Stomach (tissue), 9 donors: ENCODE measurements around the gene SLC16A7. TPM values are rescaled to one million over a fixed set of nuclear protein-coding genes. Genes with fewer than 3 reads are reported as not detected.

Experiments used
- DNase-seq, 2 donors: peaks; one replicate each; pipeline versions ENCODE4 v3.0.0 to v3.0.0-alpha.2; 2013 to 2019
- H3K27ac ChIP-seq, 5 donors: fragments of 200-600 bp in 4 of 5; sonication (generic) in 4 of 5; one replicate each; pipeline ENCODE4 v1.5.1; 2013 to 2019; ENCODE audit warnings: mild to moderate bottlenecking in 1 of 5, moderate library complexity in 1 of 5
- H3K27me3 ChIP-seq, 3 donors: fragments of 200-600 bp; sonication (generic); one replicate each; pipeline ENCODE4 v1.5.1; 2017 to 2019; ENCODE audit warnings: mixed run types in 1 of 3
- H3K36me3 ChIP-seq, 4 donors: fragments of 200-600 bp; sonication (generic); 1 replicate in 3 of 4; 2 replicates in 1 of 4; pipeline ENCODE4 v1.5.1; 2016 to 2019
- H3K4me1 ChIP-seq, 4 donors: fragments of 200-600 bp; sonication (generic); one replicate each; pipeline ENCODE4 v1.5.1; 2016 to 2019
- H3K4me3 ChIP-seq, 4 donors: fragments of 200-600 bp; sonication (generic) in 3 of 4; one replicate each; pipeline ENCODE4 v1.5.1; 2016 to 2019; ENCODE audit warnings: mild to moderate bottlenecking in 1 of 4
- H3K9me3 ChIP-seq, 4 donors: fragments of 200-600 bp; sonication (generic); one replicate each; pipeline ENCODE4 v1.5.1; 2016 to 2019
- CTCF ChIP-seq, 7 experiments: fragments of 450-650 bp in 4 of 7; fragments of 200-600 bp in 3 of 7; sonication (generic) in 3 of 7; IDR thresholded peaks; one replicate each; pipeline ENCODE4 v1.5.1; 2016 to 2019; ENCODE audit warnings: antibody characterized with exemption in 7 of 7, control low read depth in 2 of 7, mild to moderate bottlenecking in 1 of 7
- EP300 ChIP-seq: sonication (generic); formaldehyde crosslinking; IDR thresholded peaks from one replicate; pipeline ENCODE4 v1.6.1; 2017; ENCODE audit warnings: antibody characterized with exemption
- POLR2A ChIP-seq, 4 donors: fragments of 450-650 bp; IDR thresholded peaks; one replicate each; pipeline ENCODE4 v1.6.1; 2016; ENCODE audit warnings: antibody characterized with exemption in 4 of 4, control low read depth in 2 of 4, mild to moderate bottlenecking in 1 of 4, moderate library complexity in 1 of 4
- POLR2AphosphoS5 ChIP-seq, 3 donors: sonication (generic); formaldehyde crosslinking; IDR thresholded peaks; one replicate each; pipeline ENCODE4 v1.6.1; 2016; ENCODE audit warnings: antibody characterized with exemption in 3 of 3
- WGBS, 5 donors: extraction: QIAGEN DNeasy Blood & Tissue Kit in 3 of 5; methylation state at CpG; one replicate each; pipeline versions ENCODE4 v1.1.5 to v1.1.7; 2013 to 2018; 5-methylcytosine and 5-hydroxymethylcytosine counted together
- intact Hi-C: fragments of 100-400 bp; cut with DNase I; formaldehyde crosslinking; loops from one replicate; pipeline ENCODE4 v1.15.1; 2023; ENCODE audit warnings: low total_unique reads
- polyA plus RNA-seq, 3 donors: library from polyadenylated mRNA; stranded (reverse); fragments of 200-250 nt; gene quantifications; one replicate each; pipeline ENCODE4 v1.2.3, GENCODE V29; 2013
- total RNA-seq, 5 donors: library from RNA; depleted of rRNA; stranded (reverse); fragments of >200 nt; gene quantifications; one replicate each; pipeline versions ENCODE4 v1.1.0 to v1.2.3, GENCODE V29; 2014 to 2016
- donor health status: healthy with polysubstance abuse.
- donor health status: Bipolar disorder and iron deficiency.
- donor health status: healthy.

SLC16A7 gene
- total and polyA plus RNA-seq, 8 donors, result 1.8 to 150 (median 10.3) TPM

- 86 to 97% (median 93%) methylated on average over 2 of the region's 2 CpGs for WGBS, 5 donors
- TF ChIP-seq CTCF (IDR thresholded peaks at IDR 0.05), result no peak
- no peak for TF ChIP-seq POLR2AphosphoS5 (IDR thresholded peaks at IDR 0.05)
- TF ChIP-seq POLR2A (IDR thresholded peaks at IDR 0.05), result no peak
- no peak for TF ChIP-seq EP300
- no peak for DNase-seq
- Histone ChIP-seq H3K9me3 (no peaks in the 10 kb centered on the region), H3K4me3 (no peak overlapping the region), H3K27me3 (no peaks in the 10 kb centered on the region), H3K36me3 (peaks cover 0 to 5% (median 0%) of the 10 kb centered on the region in 4 donors), H3K4me1 (peaks cover 0 to 6% (median 0%) of the 10 kb centered on the region in 4 donors), H3K27ac (no peak overlapping the region)
- intact Hi-C loops, result no loop called here
These were observed 64.3 kb downstream of the SLC16A7 start for GRCh38 chr12:59660148-59660547.

- WGBS, 5 donors, result 96 to 100% (median 99%) methylated on average over 2 of the region's 2 CpGs
- Histone ChIP-seq H3K27me3 (no peaks in the 10 kb centered on the region), H3K36me3 (no peaks in the 10 kb centered on the region), H3K27ac (no peak overlapping the region), H3K9me3 (no peaks in the 10 kb centered on the region), H3K4me1 (peaks cover 0 to 9% (median 0%) of the 10 kb centered on the region in 4 donors), H3K4me3 (no peak overlapping the region)
- TF ChIP-seq EP300, result no peak
- no peak for DNase-seq
- intact Hi-C loops, result no loop called here
These were observed 65.2 kb downstream of the SLC16A7 start for GRCh38 chr12:59660921-59661597.

- peaks cover 0 to 8% (median 0%) of the 10 kb centered on the region in 4 donors for H3K36me3 ChIP-seq
- no peak for DNase-seq
- 63 to 69% (median 65%) methylated on average over 2 of the region's 2 CpGs for WGBS, 5 donors
These were observed 68.7 kb downstream of the SLC16A7 start for GRCh38 chr12:59664495-59664894.

GRCh38 chr12:59665701-59666100 lies 69.9 kb downstream of the SLC16A7 start:
- Histone ChIP-seq H3K9me3 (peaks cover 0 to 10% (median 2%) of the 10 kb centered on the region in 4 donors), H3K4me1 (peaks cover 0 to 11% (median 0%) of the 10 kb centered on the region in 4 donors), H3K36me3 (peaks cover 0 to 8% (median 0%) of the 10 kb centered on the region in 4 donors), H3K4me3 (no peak overlapping the region), H3K27me3 (no peaks in the 10 kb centered on the region), H3K27ac (no peak overlapping the region)
- 20 to 43% (median 21%) methylated on average over 2 of the region's 2 CpGs for WGBS, 5 donors
- DNase-seq, result no peak
- TF ChIP-seq POLR2A (IDR thresholded peaks at IDR 0.05) (no peak), EP300 (no peak), CTCF (IDR thresholded peaks at IDR 0.05) (no peak), POLR2AphosphoS5 (IDR thresholded peaks at IDR 0.05) (no peak)
- intact Hi-C loops, result no loop called here

More at GRCh38 chr12:59664495-59664894, 68.7 kb downstream of the SLC16A7 start:
- Histone ChIP-seq H3K27me3 (no peaks in the 10 kb centered on the region), H3K4me1 (peaks cover 0 to 11% (median 0%) of the 10 kb centered on the region in 4 donors), H3K27ac (no peak overlapping the region), H3K4me3 (no peak overlapping the region), H3K9me3 (peaks cover 0 to 10% (median 2%) of the 10 kb centered on the region in 4 donors)
- intact Hi-C loops, result no loop called here
- TF ChIP-seq POLR2AphosphoS5 (IDR thresholded peaks at IDR 0.05), result no peak

DNA sequence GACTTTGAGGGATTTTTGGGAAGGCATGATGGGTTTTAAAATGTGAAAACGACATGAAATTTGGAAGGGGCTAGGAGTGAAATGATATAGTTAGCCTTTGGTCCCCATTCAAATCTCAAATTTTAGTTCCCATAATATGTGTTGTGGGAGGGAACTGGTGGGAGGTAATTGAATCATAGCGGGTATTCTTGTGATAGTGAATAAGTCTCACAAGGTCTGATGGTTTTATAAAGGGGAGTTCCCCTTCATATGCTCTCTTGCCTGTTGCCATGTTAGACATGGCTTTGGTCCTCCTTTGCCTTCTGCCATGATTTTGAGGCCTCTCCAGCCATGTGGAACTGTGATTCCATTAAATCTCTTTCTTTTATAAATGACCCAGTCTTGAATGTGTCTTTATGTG lies 72.8 kb downstream of the SLC16A7 start:
- TF ChIP-seq POLR2A (IDR thresholded peaks at IDR 0.05) (no peak), EP300 (no peak), CTCF (IDR thresholded peaks at IDR 0.05) (no peak), POLR2AphosphoS5 (IDR thresholded peaks at IDR 0.05) (no peak)
- WGBS, 5 donors, result 88 to 92% (median 90%) methylated on average over 2 of the region's 2 CpGs
- intact Hi-C loops, result no loop called here

More for the DNA sequence above, 72.8 kb downstream of the SLC16A7 start:
- H3K36me3 ChIP-seq, result peaks cover 0 to 8% (median 0%) of the 10 kb centered on the region in 4 donors
- H3K27me3 ChIP-seq, result no peaks in the 10 kb centered on the region
- no peak overlapping the region for H3K4me3 ChIP-seq
- DNase-seq, result no peak
- H3K9me3 ChIP-seq, result peaks cover 0 to 10% (median 2%) of the 10 kb centered on the region in 4 donors
- H3K27ac ChIP-seq, result no peak overlapping the region
- peaks cover 0 to 10% (median 0%) of the 10 kb centered on the region in 4 donors for H3K4me1 ChIP-seq
